Measurements from ENCODE around the gene KCNQ2. TPM values are rescaled to one million over a fixed set of nuclear protein-coding genes. Genes with fewer than 3 reads are reported as not detected.

KCNQ2 gene
- polyA plus RNA-seq, 4 donors = 0.27 to 1.4 (median 0.65) TPM; not detected in 1

GRCh38 chr20:63403403-63404105, 68.9 kb downstream of the KCNQ2 start:
- DNase-seq (no peak), FAIRE-seq (no peak)
- Histone ChIP-seq H3K4me3 (ENCODE audit: low read depth in 1 of 3, low read length in 3 of 3) (no peak overlapping the region), H3K9me3 (ENCODE audit: control insufficient read depth in 2 of 2, insufficient read depth in 1 of 2, low read depth in 1 of 2, low read length in 1 of 2) (no peaks in the 10 kb centered on the region), H3K27me3 (ENCODE audit: control insufficient read depth in 3 of 3, insufficient read depth in 3 of 3, low read length in 3 of 3) (no peaks in the 10 kb centered on the region), H3K36me3 (ENCODE audit: control insufficient read depth in 3 of 3, insufficient read depth in 2 of 3, low read depth in 1 of 3, low read length in 3 of 3) (no peaks in the 10 kb centered on the region), H3K27ac (ENCODE audit: low read depth in 1 of 3, low read length in 2 of 3) (no peak overlapping the region), H3K4me1 (ENCODE audit: control insufficient read depth in 3 of 3, insufficient read depth in 2 of 3, low read depth in 1 of 3, low read length in 2 of 3) (peaks cover 0 to 3% (median 0%) of the 10 kb centered on the region in 3 donors)
- 70 to 83% (median 79%) methylated on average over 19 of the region's 19 CpGs for WGBS, 3 donors

- 29 to 54% (median 41%) methylated on average over 7 to 9 of the region's 9 CpGs for WGBS, 3 donors
- Histone ChIP-seq H3K4me1 (ENCODE audit: control insufficient read depth in 3 of 3, insufficient read depth in 2 of 3, low read depth in 1 of 3, low read length in 2 of 3) (peaks cover 0 to 3% (median 0%) of the 10 kb centered on the region in 3 donors), H3K4me3 (ENCODE audit: low read depth in 1 of 3, low read length in 3 of 3) (no peak overlapping the region), H3K9me3 (ENCODE audit: control insufficient read depth in 2 of 2, insufficient read depth in 1 of 2, low read depth in 1 of 2, low read length in 1 of 2) (no peaks in the 10 kb centered on the region), H3K36me3 (ENCODE audit: control insufficient read depth in 3 of 3, insufficient read depth in 2 of 3, low read depth in 1 of 3, low read length in 3 of 3) (no peaks in the 10 kb centered on the region), H3K27ac (ENCODE audit: low read depth in 1 of 3, low read length in 2 of 3) (no peak overlapping the region), H3K27me3 (ENCODE audit: control insufficient read depth in 3 of 3, insufficient read depth in 3 of 3, low read length in 3 of 3) (no peaks in the 10 kb centered on the region)
- DNase-seq = no peak
- no peak for FAIRE-seq
Measured at GRCh38 chr20:63402860-63403220, 69.6 kb downstream of the KCNQ2 start.

- Histone ChIP-seq H3K27ac (ENCODE audit: low read depth in 1 of 3, low read length in 2 of 3) (no peak overlapping the region), H3K9me3 (ENCODE audit: control insufficient read depth in 2 of 2, insufficient read depth in 1 of 2, low read depth in 1 of 2, low read length in 1 of 2) (no peaks in the 10 kb centered on the region), H3K4me3 (ENCODE audit: low read depth in 1 of 3, low read length in 3 of 3) (no peak overlapping the region), H3K27me3 (ENCODE audit: control insufficient read depth in 3 of 3, insufficient read depth in 3 of 3, low read length in 3 of 3) (no peaks in the 10 kb centered on the region), H3K4me1 (ENCODE audit: control insufficient read depth in 3 of 3, insufficient read depth in 2 of 3, low read depth in 1 of 3, low read length in 2 of 3) (peaks cover 0 to 3% (median 0%) of the 10 kb centered on the region in 3 donors), H3K36me3 (ENCODE audit: control insufficient read depth in 3 of 3, insufficient read depth in 2 of 3, low read depth in 1 of 3, low read length in 3 of 3) (no peaks in the 10 kb centered on the region)
- WGBS, 3 donors = 39 to 56% (median 51%) methylated on average over 24 of the region's 24 CpGs
- DNase-seq (peak in 1 of 2 donors; percentile 3), FAIRE-seq (no peak)
Measured at GRCh38 chr20:63402181-63402859, 70.1 kb downstream of the KCNQ2 start.

- WGBS, 3 donors = 70 to 76% (median 70%) methylated on average over 29 of the region's 29 CpGs
- no peak overlapping the region for H3K4me3 ChIP-seq (ENCODE audit: low read depth in 1 of 3, low read length in 3 of 3)
Measured at GRCh38 chr20:63401384-63402110, 70.9 kb downstream of the KCNQ2 start.

GRCh38 chr20:63400486-63401210, 71.8 kb downstream of the KCNQ2 start:
- H3K4me1 ChIP-seq (ENCODE audit: control insufficient read depth in 3 of 3, insufficient read depth in 2 of 3, low read depth in 1 of 3, low read length in 2 of 3) = peaks cover 0 to 3% (median 0%) of the 10 kb centered on the region in 3 donors
- H3K4me3 ChIP-seq (ENCODE audit: low read depth in 1 of 3, low read length in 3 of 3) = no peak overlapping the region
- FAIRE-seq = no peak
- no peaks in the 10 kb centered on the region for H3K9me3 ChIP-seq (ENCODE audit: control insufficient read depth in 2 of 2, insufficient read depth in 1 of 2, low read depth in 1 of 2, low read length in 1 of 2)
- DNase-seq = no peak
- no peaks in the 10 kb centered on the region for H3K27me3 ChIP-seq (ENCODE audit: control insufficient read depth in 3 of 3, insufficient read depth in 3 of 3, low read length in 3 of 3)
- WGBS, 3 donors = 81 to 84% (median 83%) methylated on average over 39 to 44 of the region's 44 CpGs
- no peaks in the 10 kb centered on the region for H3K36me3 ChIP-seq (ENCODE audit: control insufficient read depth in 3 of 3, insufficient read depth in 2 of 3, low read depth in 1 of 3, low read length in 3 of 3)
- H3K27ac ChIP-seq (ENCODE audit: low read depth in 1 of 3, low read length in 2 of 3) = no peak overlapping the region

More at GRCh38 chr20:63401384-63402110, 70.9 kb downstream of the KCNQ2 start:
- H3K27me3 ChIP-seq (ENCODE audit: control insufficient read depth in 3 of 3, insufficient read depth in 3 of 3, low read length in 3 of 3) = no peaks in the 10 kb centered on the region
- FAIRE-seq (no peak), DNase-seq (no peak)
- H3K4me1 ChIP-seq (ENCODE audit: control insufficient read depth in 3 of 3, insufficient read depth in 2 of 3, low read depth in 1 of 3, low read length in 2 of 3) = peaks cover 0 to 3% (median 0%) of the 10 kb centered on the region in 3 donors
- no peaks in the 10 kb centered on the region for H3K36me3 ChIP-seq (ENCODE audit: control insufficient read depth in 3 of 3, insufficient read depth in 2 of 3, low read depth in 1 of 3, low read length in 3 of 3)
- H3K9me3 ChIP-seq (ENCODE audit: control insufficient read depth in 2 of 2, insufficient read depth in 1 of 2, low read depth in 1 of 2, low read length in 1 of 2) = no peaks in the 10 kb centered on the region
- no peak overlapping the region for H3K27ac ChIP-seq (ENCODE audit: low read depth in 1 of 3, low read length in 2 of 3)

GRCh38 chr20:63399596-63400375, 72.7 kb downstream of the KCNQ2 start:
- Histone ChIP-seq H3K4me1 (ENCODE audit: control insufficient read depth in 3 of 3, insufficient read depth in 2 of 3, low read depth in 1 of 3, low read length in 2 of 3) (peaks cover 0 to 3% (median 0%) of the 10 kb centered on the region in 3 donors), H3K27ac (ENCODE audit: low read depth in 1 of 3, low read length in 2 of 3) (no peak overlapping the region), H3K27me3 (ENCODE audit: control insufficient read depth in 3 of 3, insufficient read depth in 3 of 3, low read length in 3 of 3) (no peaks in the 10 kb centered on the region), H3K36me3 (ENCODE audit: control insufficient read depth in 3 of 3, insufficient read depth in 2 of 3, low read depth in 1 of 3, low read length in 3 of 3) (no peaks in the 10 kb centered on the region), H3K9me3 (ENCODE audit: control insufficient read depth in 2 of 2, insufficient read depth in 1 of 2, low read depth in 1 of 2, low read length in 1 of 2) (no peaks in the 10 kb centered on the region), H3K4me3 (ENCODE audit: low read depth in 1 of 3, low read length in 3 of 3) (no peak overlapping the region)
- no peak for DNase-seq
- 86 to 87% (median 87%) methylated on average over 35 to 41 of the region's 41 CpGs for WGBS, 3 donors
- no peak for FAIRE-seq

GRCh38 chr20:63398744-63399514, 73.5 kb downstream of the KCNQ2 start:
- H3K4me3 ChIP-seq (ENCODE audit: low read depth in 1 of 3, low read length in 3 of 3) = no peak overlapping the region
- no peak for FAIRE-seq
- 71 to 81% (median 77%) methylated on average over 26 to 27 of the region's 27 CpGs for WGBS, 3 donors
- H3K4me1 ChIP-seq (ENCODE audit: control insufficient read depth in 3 of 3, insufficient read depth in 2 of 3, low read depth in 1 of 3, low read length in 2 of 3) = peaks cover 0 to 2% (median 0%) of the 10 kb centered on the region in 3 donors
- DNase-seq = no peak
- H3K9me3 ChIP-seq (ENCODE audit: control insufficient read depth in 2 of 2, insufficient read depth in 1 of 2, low read depth in 1 of 2, low read length in 1 of 2) = no peaks in the 10 kb centered on the region
- H3K36me3 ChIP-seq (ENCODE audit: control insufficient read depth in 3 of 3, insufficient read depth in 2 of 3, low read depth in 1 of 3, low read length in 3 of 3) = no peaks in the 10 kb centered on the region
- H3K27me3 ChIP-seq (ENCODE audit: control insufficient read depth in 3 of 3, insufficient read depth in 3 of 3, low read length in 3 of 3) = peaks cover 0 to 3% (median 0%) of the 10 kb centered on the region in 3 donors
- H3K27ac ChIP-seq (ENCODE audit: low read depth in 1 of 3, low read length in 2 of 3) = no peak overlapping the region

Data from small intestine (tissue), 7 donors.